Breast epithelium (tissue), 4 donors: ENCODE results near the gene MARCHF3. TPM values are rescaled to one million over a fixed set of nuclear protein-coding genes. Genes with fewer than 3 reads are reported as not detected.
"Not testable (repeated sequence)": the region's sequence is repeated elsewhere in the genome, so short reads cannot be mapped to it uniquely, and the experiment has no call there.

Source experiments
- DNase-seq, 2 donors: peaks; one replicate each; pipeline ENCODE4 v3.0.0-alpha.2; 2019; ENCODE audit warnings: low spot score in 2 of 2
- H3K27ac ChIP-seq, 2 donors: fragments of 200-600 bp; sonication (generic) in 1 of 2; one replicate each; pipeline ENCODE4 v1.5.1; 2016 to 2019; ENCODE audit warnings: mild to moderate bottlenecking in 1 of 2
- H3K27me3 ChIP-seq, 2 donors: fragments of 200-600 bp; sonication (generic) in 1 of 2; one replicate each; pipeline versions ENCODE4 v1.5.1 to v1.6.0; 2017 to 2019; ENCODE audit warnings: control low read depth in 1 of 2, mild to moderate bottlenecking in 1 of 2
- H3K36me3 ChIP-seq: fragments of 200-600 bp; one replicate; pipeline ENCODE4 v1.5.1; 2019
- H3K4me1 ChIP-seq, 2 donors: fragments of 200-600 bp; sonication (generic); one replicate each; pipeline ENCODE4 v1.5.1; 2016 to 2019; ENCODE audit warnings: control low read depth in 1 of 2
- H3K4me3 ChIP-seq, 3 donors: fragments of 200-600 bp; sonication (generic); 1 replicate in 2 of 3; 2 replicates in 1 of 3; pipeline ENCODE4 v1.5.1; 2016 to 2019; ENCODE audit warnings: mild to moderate bottlenecking in 3 of 3, moderate library complexity in 2 of 3
- H3K9me3 ChIP-seq, 2 donors: fragments of 200-600 bp; sonication (generic) in 1 of 2; one replicate each; pipeline ENCODE4 v1.5.1; 2016 to 2019; ENCODE audit warnings: control low read depth in 1 of 2
- CTCF ChIP-seq, 3 donors: fragments of 450-650 bp; IDR thresholded peaks; one replicate each; pipeline ENCODE4 v1.5.1; 2016 to 2017; ENCODE audit warnings: antibody characterized with exemption in 3 of 3, mild to moderate bottlenecking in 3 of 3, moderate library complexity in 3 of 3
- POLR2A ChIP-seq: fragments of 450-650 bp; IDR thresholded peaks from one replicate; pipeline ENCODE4 v1.6.1; 2016; ENCODE audit warnings: antibody characterized with exemption, mild to moderate bottlenecking, moderate library complexity
- POLR2AphosphoS5 ChIP-seq, 3 donors: sonication (generic); formaldehyde crosslinking; IDR thresholded peaks; one replicate each; pipeline ENCODE4 v1.6.1; 2017; ENCODE audit warnings: antibody characterized with exemption in 3 of 3
- intact Hi-C: fragments of 100-400 bp; cut with DNase I; formaldehyde crosslinking; loops from one replicate; pipeline ENCODE4 v1.15.1; 2023; ENCODE audit warnings: low total_unique reads
- total RNA-seq, 3 donors: library from RNA; depleted of rRNA; stranded (reverse); fragments of >200 nt; gene quantifications; one replicate each; pipeline ENCODE4 v1.1.0, GENCODE V29; 2016

MARCHF3 gene
- total RNA-seq, 3 donors from 2014 or later: 7.5 to 16.1 (median 11.6) TPM

GRCh38 chr5:126909856-126910255 is 120.5 kb downstream of the MARCHF3 start:
- Histone ChIP-seq H3K27ac (no peak overlapping the region), H3K4me3 (no peak overlapping the region), H3K27me3 (no peaks in the 10 kb centered on the region), H3K36me3 (no peaks in the 10 kb centered on the region), H3K9me3 (no peaks in the 10 kb centered on the region), H3K4me1 (no peaks in the 10 kb centered on the region)
- TF ChIP-seq POLR2AphosphoS5 (IDR thresholded peaks at IDR 0.05) (no peak), CTCF (IDR thresholded peaks at IDR 0.05) (no peak), POLR2A (no peak)
- no peak for DNase-seq
- intact Hi-C loops: no loop called here

GRCh38 chr5:126904407-126904806 is 126.0 kb downstream of the MARCHF3 start:
- H3K27ac ChIP-seq, H3K9me3 ChIP-seq, intact Hi-C loops, DNase-seq, H3K27me3 ChIP-seq, H3K36me3 ChIP-seq, H3K4me1 ChIP-seq, H3K4me3 ChIP-seq: not testable (repeated sequence)

- no peaks in the 10 kb centered on the region for H3K36me3 ChIP-seq
- no peak overlapping the region for H3K4me3 ChIP-seq
- no peak for TF ChIP-seq POLR2AphosphoS5 (IDR thresholded peaks at IDR 0.05)
- no peak for TF ChIP-seq CTCF (IDR thresholded peaks at IDR 0.05)
- no peak for TF ChIP-seq POLR2A
- intact Hi-C loops: no loop called here
- no peaks in the 10 kb centered on the region for H3K27me3 ChIP-seq
- no peaks in the 10 kb centered on the region for H3K9me3 ChIP-seq
- H3K27ac ChIP-seq: no peak overlapping the region
- no peaks in the 10 kb centered on the region for H3K4me1 ChIP-seq
- DNase-seq: no peak
Measured at GRCh38 chr5:126900796-126901195, 129.6 kb downstream of the MARCHF3 start.

- H3K27ac ChIP-seq: no peak overlapping the region
- no peak overlapping the region for H3K4me3 ChIP-seq
- intact Hi-C loops: no loop called here
- TF ChIP-seq POLR2A (no peak), POLR2AphosphoS5 (IDR thresholded peaks at IDR 0.05) (no peak), CTCF (IDR thresholded peaks at IDR 0.05) (no peak)
- no peaks in the 10 kb centered on the region for H3K27me3 ChIP-seq
- no peaks in the 10 kb centered on the region for H3K4me1 ChIP-seq
- no peak for DNase-seq
- no peaks in the 10 kb centered on the region for H3K36me3 ChIP-seq
- H3K9me3 ChIP-seq: no peaks in the 10 kb centered on the region
Measured at GRCh38 chr5:126899476-126899875, 130.9 kb downstream of the MARCHF3 start.

- H3K9me3 ChIP-seq: no peaks in the 10 kb centered on the region
- H3K36me3 ChIP-seq: no peaks in the 10 kb centered on the region
- DNase-seq: no peak
- TF ChIP-seq CTCF (IDR thresholded peaks at IDR 0.05): no peak
- TF ChIP-seq POLR2A: no peak
- TF ChIP-seq POLR2AphosphoS5 (IDR thresholded peaks at IDR 0.05): no peak
- no peak overlapping the region for H3K27ac ChIP-seq
- intact Hi-C loops: no loop called here
- H3K27me3 ChIP-seq: no peaks in the 10 kb centered on the region
- no peak overlapping the region for H3K4me3 ChIP-seq
- H3K4me1 ChIP-seq: no peaks in the 10 kb centered on the region
Measured at GRCh38 chr5:126897851-126898630, 132.3 kb downstream of the MARCHF3 start.
